ENCODE data around the gene STIP1.

DNA sequence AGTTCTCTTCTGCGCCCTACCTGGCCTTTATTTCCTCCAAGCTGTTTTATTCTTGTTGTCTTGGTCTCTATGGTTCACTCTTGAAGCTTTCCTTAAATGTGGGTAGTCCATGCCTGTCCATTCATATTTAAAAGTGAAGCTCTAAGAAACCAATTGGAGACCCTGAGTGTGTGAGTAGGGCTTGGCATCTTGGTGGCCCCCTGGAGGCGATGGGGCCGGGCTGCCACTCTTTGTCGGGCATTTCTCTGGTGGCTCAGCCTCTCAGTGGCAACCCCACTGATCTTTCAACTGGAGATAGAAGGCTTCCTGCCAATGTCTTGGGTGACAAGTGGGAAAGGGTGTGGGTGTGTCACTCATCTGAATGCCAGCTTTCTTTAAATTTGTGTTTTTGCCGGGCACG, 30.9 kb downstream of the STIP1 start:
- no peak for TF ChIP-seq SPI1 (IDR thresholded peaks at IDR 0.05; ENCODE audit: borderline replicate concordance, insufficient read depth, low read depth, low read length)
- no peak for TF ChIP-seq RAD21 (IDR thresholded peaks at IDR 0.05; ENCODE audit: insufficient read depth, low read depth, low read length)
- TF ChIP-seq, protein P1, sequence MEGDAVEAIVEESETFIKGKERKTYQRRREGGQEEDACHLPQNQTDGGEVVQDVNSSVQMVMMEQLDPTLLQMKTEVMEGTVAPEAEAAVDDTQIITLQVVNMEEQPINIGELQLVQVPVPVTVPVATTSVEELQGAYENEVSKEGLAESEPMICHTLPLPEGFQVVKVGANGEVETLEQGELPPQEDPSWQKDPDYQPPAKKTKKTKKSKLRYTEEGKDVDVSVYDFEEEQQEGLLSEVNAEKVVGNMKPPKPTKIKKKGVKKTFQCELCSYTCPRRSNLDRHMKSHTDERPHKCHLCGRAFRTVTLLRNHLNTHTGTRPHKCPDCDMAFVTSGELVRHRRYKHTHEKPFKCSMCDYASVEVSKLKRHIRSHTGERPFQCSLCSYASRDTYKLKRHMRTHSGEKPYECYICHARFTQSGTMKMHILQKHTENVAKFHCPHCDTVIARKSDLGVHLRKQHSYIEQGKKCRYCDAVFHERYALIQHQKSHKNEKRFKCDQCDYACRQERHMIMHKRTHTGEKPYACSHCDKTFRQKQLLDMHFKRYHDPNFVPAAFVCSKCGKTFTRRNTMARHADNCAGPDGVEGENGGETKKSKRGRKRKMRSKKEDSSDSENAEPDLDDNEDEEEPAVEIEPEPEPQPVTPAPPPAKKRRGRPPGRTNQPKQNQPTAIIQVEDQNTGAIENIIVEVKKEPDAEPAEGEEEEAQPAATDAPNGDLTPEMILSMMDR (IDR thresholded peaks at IDR 0.05 in 2 of 3, conservative IDR thresholded peaks at IDR 0.05 in 1 of 3; ENCODE audit: control insufficient read depth in 2 of 3, extremely low read depth in 1 of 3, insufficient read depth in 1 of 3, low read depth in 3 of 3, low read length in 3 of 3) = no peak
- TF ChIP-seq TARDBP (IDR thresholded peaks at IDR 0.05; ENCODE audit: borderline replicate concordance) = no peak
- no peak for TF ChIP-seq ZNF274 (IDR thresholded peaks at IDR 0.05; ENCODE audit: insufficient read depth, insufficient read length)
- TF ChIP-seq GABPA (IDR thresholded peaks at IDR 0.05; ENCODE audit: low read depth) = no peak
- no peak for TF ChIP-seq CBX3 (IDR thresholded peaks at IDR 0.05; ENCODE audit: borderline replicate concordance, low read depth)

Data from GM12878 (cell line).